Measurements from ENCODE around the gene CRISP2. TPM values are rescaled to one million over a fixed set of nuclear protein-coding genes. Genes with fewer than 3 reads are reported as not detected.

Gene CRISP2
- total RNA-seq, 1 donor from 2014 or later: not detected

- no peak for TF ChIP-seq CTCF (IDR thresholded peaks at IDR 0.05)
- no peak overlapping the region for H3K4me3 Mint-ChIP-seq (ENCODE audit: unreplicated experiment)
- no peak overlapping the region for H3K27ac Mint-ChIP-seq (ENCODE audit: unreplicated experiment)
- no peak for DNase-seq (ENCODE audit: extremely low spot score, unreplicated experiment)
- H3K9me3 Mint-ChIP-seq (ENCODE audit: unreplicated experiment): no peaks in the 10 kb centered on the region
- peaks cover 10% of the 10 kb centered on the region for H3K27me3 Mint-ChIP-seq (ENCODE audit: unreplicated experiment)
- H3K4me1 Mint-ChIP-seq (ENCODE audit: unreplicated experiment): no peaks in the 10 kb centered on the region
- no peaks in the 10 kb centered on the region for H3K36me3 Mint-ChIP-seq (ENCODE audit: unreplicated experiment)
Observed at GRCh38 chr6:49649988-49650387, 63.4 kb downstream of the CRISP2 start.

GRCh38 chr6:49648036-49648435 is 65.3 kb downstream of the CRISP2 start:
- Mint-ChIP-seq H3K27ac (ENCODE audit: unreplicated experiment) (no peak overlapping the region), H3K36me3 (ENCODE audit: unreplicated experiment) (no peaks in the 10 kb centered on the region), H3K4me3 (ENCODE audit: unreplicated experiment) (no peak overlapping the region), H3K27me3 (ENCODE audit: unreplicated experiment) (peaks cover 2% of the 10 kb centered on the region), H3K4me1 (ENCODE audit: unreplicated experiment) (no peaks in the 10 kb centered on the region), H3K9me3 (ENCODE audit: unreplicated experiment) (no peaks in the 10 kb centered on the region)
- no peak for DNase-seq (ENCODE audit: extremely low spot score, unreplicated experiment)
- no peak for TF ChIP-seq CTCF (IDR thresholded peaks at IDR 0.05)

GRCh38 chr6:49647476-49647875 is 65.9 kb downstream of the CRISP2 start:
- Mint-ChIP-seq H3K9me3 (ENCODE audit: unreplicated experiment) (no peaks in the 10 kb centered on the region), H3K27ac (ENCODE audit: unreplicated experiment) (no peak overlapping the region), H3K4me3 (ENCODE audit: unreplicated experiment) (no peak overlapping the region)

GRCh38 chr6:49646942-49647341 is 66.4 kb downstream of the CRISP2 start:
- no peak overlapping the region for H3K4me3 Mint-ChIP-seq (ENCODE audit: unreplicated experiment)
- H3K4me1 Mint-ChIP-seq (ENCODE audit: unreplicated experiment): no peaks in the 10 kb centered on the region
- no peaks in the 10 kb centered on the region for H3K36me3 Mint-ChIP-seq (ENCODE audit: unreplicated experiment)
- TF ChIP-seq CTCF (IDR thresholded peaks at IDR 0.05): no peak
- H3K27me3 Mint-ChIP-seq (ENCODE audit: unreplicated experiment): peaks cover 2% of the 10 kb centered on the region
- DNase-seq (ENCODE audit: extremely low spot score, unreplicated experiment): no peak
- H3K27ac Mint-ChIP-seq (ENCODE audit: unreplicated experiment): no peak overlapping the region
- H3K9me3 Mint-ChIP-seq (ENCODE audit: unreplicated experiment): no peaks in the 10 kb centered on the region

More at GRCh38 chr6:49647476-49647875, 65.9 kb downstream of the CRISP2 start:
- H3K4me1 Mint-ChIP-seq (ENCODE audit: unreplicated experiment): no peaks in the 10 kb centered on the region
- TF ChIP-seq CTCF (IDR thresholded peaks at IDR 0.05): no peak
- H3K27me3 Mint-ChIP-seq (ENCODE audit: unreplicated experiment): peaks cover 2% of the 10 kb centered on the region
- H3K36me3 Mint-ChIP-seq (ENCODE audit: unreplicated experiment): no peaks in the 10 kb centered on the region
- DNase-seq (ENCODE audit: extremely low spot score, unreplicated experiment): no peak

GRCh38 chr6:49646130-49646824 is 67.1 kb downstream of the CRISP2 start:
- DNase-seq (ENCODE audit: extremely low spot score, unreplicated experiment): no peak
- no peaks in the 10 kb centered on the region for H3K9me3 Mint-ChIP-seq (ENCODE audit: unreplicated experiment)
- peaks cover 2% of the 10 kb centered on the region for H3K27me3 Mint-ChIP-seq (ENCODE audit: unreplicated experiment)
- H3K36me3 Mint-ChIP-seq (ENCODE audit: unreplicated experiment): no peaks in the 10 kb centered on the region
- no peak for TF ChIP-seq CTCF (IDR thresholded peaks at IDR 0.05)
- no peak overlapping the region for H3K27ac Mint-ChIP-seq (ENCODE audit: unreplicated experiment)
- no peak overlapping the region for H3K4me3 Mint-ChIP-seq (ENCODE audit: unreplicated experiment)
- H3K4me1 Mint-ChIP-seq (ENCODE audit: unreplicated experiment): no peaks in the 10 kb centered on the region
